Tibial artery (tissue), 4 donors: ENCODE measurements around the gene ACTR2.

Experiments used
- DNase-seq, 2 donors: peaks; one replicate each; pipeline ENCODE4 v3.0.0-alpha.2; 2019
- H3K27ac ChIP-seq, 2 donors: fragments of 200-600 bp; sonication (generic) in 1 of 2; 1 replicate in 1 of 2; 2 replicates in 1 of 2; pipeline ENCODE4 v1.5.1; 2018 to 2019; ENCODE audit warnings: mild to moderate bottlenecking in 1 of 2
- H3K27me3 ChIP-seq, 2 donors: fragments of 200-600 bp; sonication (generic) in 1 of 2; one replicate each; pipeline versions ENCODE4 v1.5.1 to v1.6.0; 2016 to 2019
- H3K36me3 ChIP-seq, 3 donors: fragments of 200-600 bp; sonication (generic) in 2 of 3; one replicate each; pipeline ENCODE4 v1.5.1; 2016 to 2019; ENCODE audit warnings: mild to moderate bottlenecking in 2 of 3
- H3K4me1 ChIP-seq, 4 donors: fragments of 200-600 bp; sonication (generic) in 2 of 4; 1 replicate in 3 of 4; 2 replicates in 1 of 4; pipeline ENCODE4 v1.5.1; 2016 to 2019
- H3K4me3 ChIP-seq, 2 donors: fragments of 200-600 bp; sonication (generic) in 1 of 2; 1 replicate in 1 of 2; 2 replicates in 1 of 2; pipeline ENCODE4 v1.5.1; 2018 to 2019; ENCODE audit warnings: mild to moderate bottlenecking in 2 of 2
- H3K9me3 ChIP-seq, 3 donors: fragments of 200-600 bp; sonication (generic) in 1 of 3; one replicate each; pipeline ENCODE4 v1.5.1; 2016 to 2019
- CTCF ChIP-seq, 2 experiments: fragments of 200-600 bp in 1 of 2; fragments of 450-650 bp in 1 of 2; IDR thresholded peaks; one replicate each; pipeline ENCODE4 v1.5.1; 2017 to 2019; ENCODE audit warnings: antibody characterized with exemption in 2 of 2, mild to moderate bottlenecking in 1 of 2, moderate library complexity in 1 of 2
- intact Hi-C: fragments of 100-400 bp; cut with DNase I; formaldehyde crosslinking; loops from one replicate; pipeline ENCODE4 v1.15.0; 2023; ENCODE audit warnings: low total_unique reads

ACTR2 gene

GRCh38 chr2:65275141-65275915 lies 47.7 kb downstream of the ACTR2 start:
- Histone ChIP-seq H3K9me3 (no peaks in the 10 kb centered on the region), H3K27ac (no peak overlapping the region), H3K4me1 (no peaks in the 10 kb centered on the region), H3K4me3 (no peak overlapping the region), H3K27me3 (no peaks in the 10 kb centered on the region), H3K36me3 (peaks cover 11 to 22% (median 20%) of the 10 kb centered on the region in 3 donors)
- no peak for TF ChIP-seq CTCF (IDR thresholded peaks at IDR 0.05)
- intact Hi-C loops = no loop called here
- no peak for DNase-seq

- Histone ChIP-seq H3K27ac (no peak overlapping the region), H3K4me1 (no peaks in the 10 kb centered on the region), H3K27me3 (no peaks in the 10 kb centered on the region)
Observed at GRCh38 chr2:65276609-65277008, 49.0 kb downstream of the ACTR2 start.

GRCh38 chr2:65277118-65277517 lies 49.5 kb downstream of the ACTR2 start:
- Histone ChIP-seq H3K4me1 (no peaks in the 10 kb centered on the region), H3K27ac (no peak overlapping the region), H3K27me3 (no peaks in the 10 kb centered on the region), H3K9me3 (no peaks in the 10 kb centered on the region), H3K4me3 (no peak overlapping the region), H3K36me3 (peaks cover 3 to 17% (median 13%) of the 10 kb centered on the region in 3 donors)
- intact Hi-C loops = no loop called here
- DNase-seq = no peak
- TF ChIP-seq CTCF (IDR thresholded peaks at IDR 0.05) = no peak

More at GRCh38 chr2:65276609-65277008, 49.0 kb downstream of the ACTR2 start:
- Histone ChIP-seq H3K36me3 (peaks cover 8 to 20% (median 18%) of the 10 kb centered on the region in 3 donors), H3K9me3 (no peaks in the 10 kb centered on the region), H3K4me3 (no peak overlapping the region)
- TF ChIP-seq CTCF (IDR thresholded peaks at IDR 0.05) = no peak
- no peak for DNase-seq
- intact Hi-C loops = no loop called here

GRCh38 chr2:65277791-65278483 lies 50.3 kb downstream of the ACTR2 start:
- peaks cover 0 to 9% (median 7%) of the 10 kb centered on the region in 3 donors for H3K36me3 ChIP-seq
- intact Hi-C loops = no loop called here

GRCh38 chr2:65278531-65278981 lies 50.9 kb downstream of the ACTR2 start:
- DNase-seq = no peak
- TF ChIP-seq CTCF (IDR thresholded peaks at IDR 0.05) = no peak
- H3K27me3 ChIP-seq = no peaks in the 10 kb centered on the region
- H3K4me3 ChIP-seq = no peak overlapping the region
- H3K27ac ChIP-seq = no peak overlapping the region
- H3K4me1 ChIP-seq = no peaks in the 10 kb centered on the region
- H3K36me3 ChIP-seq = peaks cover 0 to 3% (median 1%) of the 10 kb centered on the region in 3 donors
- H3K9me3 ChIP-seq = no peaks in the 10 kb centered on the region
- intact Hi-C loops = no loop called here

More at GRCh38 chr2:65277791-65278483, 50.3 kb downstream of the ACTR2 start:
- Histone ChIP-seq H3K27me3 (no peaks in the 10 kb centered on the region), H3K27ac (no peak overlapping the region), H3K4me1 (no peaks in the 10 kb centered on the region), H3K4me3 (no peak overlapping the region), H3K9me3 (no peaks in the 10 kb centered on the region)
- no peak for TF ChIP-seq CTCF (IDR thresholded peaks at IDR 0.05)
- no peak for DNase-seq
